ENCODE results near the gene GALNT4. TPM values are rescaled to one million over a fixed set of nuclear protein-coding genes. Genes with fewer than 3 reads are reported as not detected.

GALNT4 gene
- total RNA-seq, 2 donors from 2014 or later: 8.2 to 16.6 TPM

DNA sequence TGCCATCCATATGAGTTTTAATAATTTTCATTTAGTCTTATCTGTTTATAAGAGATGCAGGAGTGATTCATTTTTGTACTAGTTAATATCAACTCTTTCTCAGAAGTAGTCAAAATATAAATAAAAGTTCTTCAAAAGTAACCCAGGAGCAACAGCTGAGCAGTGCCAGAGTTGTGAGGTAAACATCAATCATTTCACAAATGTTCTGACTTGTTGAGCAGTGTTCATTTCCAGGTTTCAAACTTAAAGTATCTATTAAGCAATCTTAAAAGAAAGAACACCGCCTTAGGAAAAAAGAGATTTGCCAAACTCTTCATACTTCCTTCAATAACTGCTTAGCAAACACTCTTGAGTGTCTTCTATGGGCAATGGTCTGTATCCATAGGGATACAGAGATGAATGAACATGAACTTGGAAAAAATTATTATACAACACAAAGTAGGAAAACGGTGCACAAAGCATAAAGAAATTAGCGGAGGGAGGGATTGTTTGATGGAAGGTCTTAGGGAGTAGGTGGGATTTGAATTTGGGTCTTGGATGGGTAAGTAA, 43.2 kb upstream of the GALNT4 start:
- no peak for ATAC-seq
- Histone ChIP-seq H3K27ac (no peak overlapping the region), H3K4me3 (no peak overlapping the region), H3K9me3 (no peaks in the 10 kb centered on the region), H3K27me3 (no peaks in the 10 kb centered on the region), H3K36me3 (replicated peaks in 1 of 2; ENCODE audit: insufficient read depth in 1 of 2, low read depth in 2 of 2) (no peaks in the 10 kb centered on the region), H3K4me1 (no peaks in the 10 kb centered on the region)
- no peak for DNase-seq
- WGBS, 2 donors: 88 to 89% methylated on average over 3 of the region's 3 CpGs
- TF ChIP-seq POLR2A (IDR thresholded peaks at IDR 0.05): no peak
- TF ChIP-seq, protein P1, sequence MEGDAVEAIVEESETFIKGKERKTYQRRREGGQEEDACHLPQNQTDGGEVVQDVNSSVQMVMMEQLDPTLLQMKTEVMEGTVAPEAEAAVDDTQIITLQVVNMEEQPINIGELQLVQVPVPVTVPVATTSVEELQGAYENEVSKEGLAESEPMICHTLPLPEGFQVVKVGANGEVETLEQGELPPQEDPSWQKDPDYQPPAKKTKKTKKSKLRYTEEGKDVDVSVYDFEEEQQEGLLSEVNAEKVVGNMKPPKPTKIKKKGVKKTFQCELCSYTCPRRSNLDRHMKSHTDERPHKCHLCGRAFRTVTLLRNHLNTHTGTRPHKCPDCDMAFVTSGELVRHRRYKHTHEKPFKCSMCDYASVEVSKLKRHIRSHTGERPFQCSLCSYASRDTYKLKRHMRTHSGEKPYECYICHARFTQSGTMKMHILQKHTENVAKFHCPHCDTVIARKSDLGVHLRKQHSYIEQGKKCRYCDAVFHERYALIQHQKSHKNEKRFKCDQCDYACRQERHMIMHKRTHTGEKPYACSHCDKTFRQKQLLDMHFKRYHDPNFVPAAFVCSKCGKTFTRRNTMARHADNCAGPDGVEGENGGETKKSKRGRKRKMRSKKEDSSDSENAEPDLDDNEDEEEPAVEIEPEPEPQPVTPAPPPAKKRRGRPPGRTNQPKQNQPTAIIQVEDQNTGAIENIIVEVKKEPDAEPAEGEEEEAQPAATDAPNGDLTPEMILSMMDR (IDR thresholded peaks at IDR 0.05): no peak
- intact Hi-C loops (cut with DNase I): no loop called here

DNA sequence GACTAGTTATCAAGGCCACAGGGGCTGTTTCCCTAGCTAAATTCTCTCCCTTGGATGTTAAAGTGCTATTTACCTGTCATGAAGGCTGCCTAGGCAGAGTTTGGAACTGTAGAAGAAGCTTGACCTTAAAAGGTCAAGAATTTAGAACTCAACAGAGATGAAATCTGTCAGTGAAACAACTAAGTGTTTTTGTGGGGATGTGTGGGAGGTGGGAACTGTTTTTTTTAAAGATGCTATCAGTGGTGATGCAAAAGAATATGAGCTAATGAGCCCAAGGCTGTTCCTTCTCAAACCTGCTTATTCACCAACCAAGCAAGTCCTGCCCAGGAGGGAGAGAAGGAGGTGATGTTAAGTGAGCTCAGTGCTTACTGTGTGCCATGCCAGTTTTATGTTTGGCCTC, 42.0 kb upstream of the GALNT4 start:
- no peak overlapping the region for H3K27ac ChIP-seq
- no peak for ATAC-seq
- H3K4me1 ChIP-seq: no peaks in the 10 kb centered on the region
- H3K4me3 ChIP-seq: no peak overlapping the region
- intact Hi-C loops (cut with DNase I): no loop called here
- DNase-seq: no peak
- no peaks in the 10 kb centered on the region for H3K9me3 ChIP-seq
- TF ChIP-seq POLR2A (IDR thresholded peaks at IDR 0.05): no peak
- TF ChIP-seq, protein P1 (IDR thresholded peaks at IDR 0.05): no peak
- H3K36me3 ChIP-seq (replicated peaks in 1 of 2; ENCODE audit: insufficient read depth in 1 of 2, low read depth in 2 of 2): no peaks in the 10 kb centered on the region
- no peaks in the 10 kb centered on the region for H3K27me3 ChIP-seq

DNA sequence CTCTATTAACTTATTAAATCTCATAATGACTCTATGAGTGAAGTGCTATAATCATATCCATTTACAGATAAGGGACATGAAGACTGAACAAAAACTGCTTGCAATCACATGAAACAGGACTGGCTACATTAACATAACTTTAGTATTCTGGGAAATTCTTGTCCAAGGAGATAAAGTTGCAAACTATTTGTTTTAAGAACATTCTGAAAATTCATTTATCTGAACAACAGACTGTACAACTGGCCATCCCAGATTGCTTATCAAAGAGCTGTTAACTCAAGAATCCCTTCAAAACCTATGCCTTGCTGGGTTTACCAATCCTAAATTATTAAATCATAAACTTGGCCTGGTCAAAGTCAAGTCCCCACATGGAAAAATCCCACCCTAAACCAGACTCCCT, 40.4 kb upstream of the GALNT4 start:
- no peaks in the 10 kb centered on the region for H3K27me3 ChIP-seq
- no peaks in the 10 kb centered on the region for H3K36me3 ChIP-seq (replicated peaks in 1 of 2; ENCODE audit: insufficient read depth in 1 of 2, low read depth in 2 of 2)
- no peaks in the 10 kb centered on the region for H3K9me3 ChIP-seq
- TF ChIP-seq POLR2A (IDR thresholded peaks at IDR 0.05): no peak
- TF ChIP-seq, protein P1 (IDR thresholded peaks at IDR 0.05): no peak
- ATAC-seq: no peak
- intact Hi-C loops (cut with DNase I): no loop called here
- no peak for DNase-seq
- H3K4me1 ChIP-seq: no peaks in the 10 kb centered on the region
- H3K4me3 ChIP-seq: no peak overlapping the region
- no peak overlapping the region for H3K27ac ChIP-seq

DNA sequence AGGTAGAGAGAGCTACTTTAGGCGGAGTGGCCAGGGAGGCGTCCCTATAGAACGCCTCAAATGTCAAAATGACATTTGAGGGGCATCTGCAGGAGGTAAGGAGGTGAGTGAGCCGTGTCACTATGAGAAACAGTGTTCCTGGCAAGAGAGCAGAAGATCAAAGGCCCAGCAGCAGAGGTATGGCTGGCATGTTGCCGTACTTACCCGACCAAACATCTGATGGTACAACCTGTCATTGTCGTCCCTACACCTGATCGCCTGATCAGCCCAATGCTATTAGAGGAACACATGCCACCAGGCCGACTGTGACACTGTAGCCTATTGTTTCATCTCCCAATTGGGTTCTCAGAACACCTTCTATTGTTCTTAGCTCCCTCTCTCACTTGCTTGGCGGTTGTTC, 35.2 kb upstream of the GALNT4 start:
- DNase-seq: no peak
- Histone ChIP-seq H3K27me3 (no peaks in the 10 kb centered on the region), H3K4me1 (no peaks in the 10 kb centered on the region), H3K9me3 (no peaks in the 10 kb centered on the region), H3K4me3 (no peak overlapping the region), H3K27ac (no peak overlapping the region), H3K36me3 (replicated peaks in 1 of 2; ENCODE audit: insufficient read depth in 1 of 2, low read depth in 2 of 2) (no peaks in the 10 kb centered on the region)
- no peak for ATAC-seq
- no peak for TF ChIP-seq POLR2A (IDR thresholded peaks at IDR 0.05)
- TF ChIP-seq, protein P1 (IDR thresholded peaks at IDR 0.05): no peak
- WGBS, 2 donors: 72 to 76% methylated on average over 10 of the region's 10 CpGs
- intact Hi-C loops (cut with DNase I): no loop called here

DNA sequence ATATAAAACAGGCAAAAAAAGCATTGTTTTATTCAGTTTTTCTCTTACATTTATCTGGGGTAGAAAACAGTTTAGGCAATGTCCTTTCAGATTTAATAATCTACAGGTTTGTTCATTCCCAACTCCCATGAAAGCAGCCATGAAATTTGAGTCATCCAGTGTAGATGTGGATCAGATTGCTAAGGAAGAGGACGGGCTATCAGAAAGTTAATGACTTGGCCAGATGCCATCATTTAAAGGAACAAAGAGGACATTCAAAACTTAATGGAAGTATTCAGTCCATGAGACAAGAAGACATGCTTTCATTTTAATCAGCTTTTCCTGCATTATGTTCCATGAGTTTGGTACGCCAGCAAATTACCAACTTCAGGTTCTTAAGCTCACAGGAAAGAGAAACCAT, 32.4 kb upstream of the GALNT4 start:
- WGBS, 2 donors: 45 to 58% methylated on average over 2 of the region's 2 CpGs
- no peak for DNase-seq
- intact Hi-C loops (cut with DNase I): no loop called here
- H3K4me1 ChIP-seq: no peaks in the 10 kb centered on the region
- no peaks in the 10 kb centered on the region for H3K36me3 ChIP-seq (replicated peaks in 1 of 2; ENCODE audit: insufficient read depth in 1 of 2, low read depth in 2 of 2)
- H3K9me3 ChIP-seq: no peaks in the 10 kb centered on the region
- no peak overlapping the region for H3K4me3 ChIP-seq
- no peak overlapping the region for H3K27ac ChIP-seq
- TF ChIP-seq POLR2A (IDR thresholded peaks at IDR 0.05): no peak
- TF ChIP-seq, protein P1 (IDR thresholded peaks at IDR 0.05): no peak
- no peaks in the 10 kb centered on the region for H3K27me3 ChIP-seq
- ATAC-seq: no peak

All from body of pancreas (tissue), 4 donors.